Measurements from ENCODE around the gene ZNF618.
"Not testable (repeated sequence)": the region's sequence is repeated elsewhere in the genome, so short reads cannot be mapped to it uniquely, and the experiment has no call there.

ZNF618 gene

DNA sequence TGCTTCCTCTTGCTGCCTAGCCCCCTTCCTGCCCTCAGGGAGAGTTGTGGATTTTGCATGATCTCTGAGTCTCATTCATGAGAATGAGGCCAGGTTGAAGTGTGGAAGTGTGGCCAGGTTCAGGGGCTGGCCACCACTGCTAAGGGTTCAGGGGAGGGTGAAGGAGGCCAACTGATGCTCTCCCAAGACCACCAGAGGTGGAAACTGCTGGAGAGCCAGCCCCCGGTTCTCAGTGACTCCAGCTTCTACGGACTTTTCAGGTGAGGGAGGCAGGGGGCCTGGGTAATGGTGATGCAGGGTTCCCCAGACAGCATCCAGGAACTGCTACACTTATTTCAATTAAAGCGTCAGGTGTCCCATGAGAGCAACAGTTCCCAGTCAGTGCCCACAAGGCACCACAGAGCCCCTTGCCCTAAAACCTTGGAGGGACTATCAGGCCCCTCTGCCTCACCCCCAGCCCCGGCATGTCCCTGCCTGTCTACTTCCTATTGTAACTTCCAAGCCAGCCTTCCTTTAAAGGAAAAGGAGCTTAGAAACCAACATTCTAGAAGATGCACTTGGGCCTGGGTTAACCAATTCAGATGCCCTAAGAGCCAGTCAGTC is 151.9 kb downstream of the ZNF618 start:
- DNase-seq, result no peak

DNA sequence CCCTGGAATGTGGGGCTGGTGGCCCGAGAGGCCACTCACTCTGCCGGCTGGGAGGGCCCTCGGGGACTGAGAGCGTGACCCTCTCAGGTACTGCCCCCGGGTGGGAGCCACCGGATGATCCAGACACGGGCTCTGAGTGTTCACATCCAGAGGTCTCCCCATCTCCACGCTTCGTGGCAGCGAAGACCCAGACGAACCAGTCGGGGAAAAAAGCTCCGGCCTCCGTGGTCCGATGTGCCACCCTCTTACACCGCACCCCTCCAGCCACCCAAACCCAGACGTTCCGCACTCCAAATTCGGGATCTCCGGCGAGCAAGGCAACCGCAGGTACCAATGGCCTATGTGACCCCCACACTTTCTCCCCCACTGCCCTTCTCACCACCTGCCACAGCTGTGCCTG is 152.5 kb downstream of the ZNF618 start:
- DNase-seq, result no peak

DNA sequence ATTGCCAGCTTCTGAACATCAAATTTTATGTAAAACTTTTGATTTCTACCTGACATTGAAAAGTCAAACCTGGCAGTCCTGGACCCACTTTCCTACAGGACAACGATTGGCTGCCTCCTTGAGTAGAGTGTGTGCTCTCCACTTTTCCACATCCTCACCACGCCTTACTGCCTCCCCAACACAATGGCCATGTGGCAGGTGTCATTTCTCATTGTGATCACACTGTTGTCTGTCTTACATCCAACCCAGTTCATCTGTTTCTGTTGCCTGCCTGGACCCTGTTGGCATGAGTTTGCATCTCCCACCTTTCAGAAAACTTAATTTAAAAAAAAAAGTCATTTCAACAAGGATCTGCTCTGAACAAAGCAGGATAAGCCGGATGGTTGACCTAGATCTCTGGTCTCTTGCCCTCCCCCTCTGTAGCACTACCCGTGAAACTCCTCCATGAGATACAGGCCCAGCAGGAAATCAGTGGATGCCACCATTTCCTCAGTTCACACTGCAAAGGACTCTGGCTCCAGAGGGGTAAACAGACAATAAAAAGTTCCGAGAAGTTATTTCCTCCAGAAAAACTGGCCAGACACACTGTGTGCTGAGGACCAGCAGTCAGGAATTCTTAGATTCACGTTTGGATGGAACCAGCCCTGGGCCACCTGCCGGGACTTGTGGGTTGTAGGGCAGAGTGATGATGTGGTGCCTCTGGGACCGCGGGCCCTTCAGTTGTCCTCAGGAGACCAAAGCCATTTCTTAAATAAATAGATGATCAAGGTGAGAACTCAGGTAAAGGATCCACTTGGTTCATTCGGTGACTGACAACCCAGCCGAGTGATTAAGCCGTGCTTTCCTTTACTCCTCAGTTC is 153.4 kb downstream of the ZNF618 start:
- no peak for DNase-seq

DNA sequence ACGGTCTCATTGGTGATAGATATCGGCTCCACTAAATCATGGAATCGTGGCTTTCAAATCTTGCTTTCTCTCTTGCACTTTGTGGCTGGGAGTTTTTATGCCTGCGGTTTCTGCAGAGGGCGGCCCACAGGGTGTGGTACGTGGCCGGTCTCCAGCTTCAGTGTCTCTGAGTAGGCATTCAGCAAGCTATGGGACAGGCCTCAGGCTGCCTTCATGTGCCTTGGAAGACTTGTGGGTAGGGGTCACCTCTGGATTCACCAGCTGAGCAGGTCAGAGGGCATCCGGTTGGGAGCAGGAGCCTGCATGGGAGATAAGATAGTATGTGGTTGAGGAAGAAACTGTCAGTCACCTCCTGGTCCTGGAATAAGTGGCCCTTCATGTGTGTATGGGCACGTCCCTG is 154.3 kb downstream of the ZNF618 start:
- DNase-seq, result peak in 1 of 2 experiments; percentile 3

DNA sequence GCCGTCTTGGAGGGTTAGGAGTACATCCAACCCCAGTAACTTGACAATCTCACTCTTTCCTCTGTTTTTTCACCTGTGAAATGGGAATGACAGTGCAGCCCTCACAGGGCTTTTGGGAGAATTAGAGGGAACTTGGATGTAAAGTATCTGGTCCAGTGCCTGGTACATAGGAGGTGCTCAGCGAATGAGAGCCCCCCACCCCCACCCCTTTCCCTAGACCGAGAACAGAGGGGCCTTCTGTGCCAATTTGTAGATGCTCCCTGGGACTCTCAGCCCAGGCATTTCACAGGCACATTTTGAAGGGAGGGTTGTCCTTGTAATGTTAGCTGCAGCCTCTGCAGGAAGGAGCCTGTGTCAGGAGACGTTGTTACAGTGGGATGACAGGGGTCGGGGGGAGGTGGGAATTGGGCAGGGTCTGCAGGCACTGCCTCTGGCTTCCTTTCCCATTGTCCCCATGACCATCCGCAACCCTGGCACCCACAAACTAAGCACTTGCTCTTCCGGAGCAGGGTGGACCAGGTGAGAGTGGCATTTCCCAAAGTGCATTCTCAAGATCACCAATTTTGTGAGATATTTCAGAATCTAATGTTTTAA is 155.0 kb downstream of the ZNF618 start:
- DNase-seq, result no peak

DNA sequence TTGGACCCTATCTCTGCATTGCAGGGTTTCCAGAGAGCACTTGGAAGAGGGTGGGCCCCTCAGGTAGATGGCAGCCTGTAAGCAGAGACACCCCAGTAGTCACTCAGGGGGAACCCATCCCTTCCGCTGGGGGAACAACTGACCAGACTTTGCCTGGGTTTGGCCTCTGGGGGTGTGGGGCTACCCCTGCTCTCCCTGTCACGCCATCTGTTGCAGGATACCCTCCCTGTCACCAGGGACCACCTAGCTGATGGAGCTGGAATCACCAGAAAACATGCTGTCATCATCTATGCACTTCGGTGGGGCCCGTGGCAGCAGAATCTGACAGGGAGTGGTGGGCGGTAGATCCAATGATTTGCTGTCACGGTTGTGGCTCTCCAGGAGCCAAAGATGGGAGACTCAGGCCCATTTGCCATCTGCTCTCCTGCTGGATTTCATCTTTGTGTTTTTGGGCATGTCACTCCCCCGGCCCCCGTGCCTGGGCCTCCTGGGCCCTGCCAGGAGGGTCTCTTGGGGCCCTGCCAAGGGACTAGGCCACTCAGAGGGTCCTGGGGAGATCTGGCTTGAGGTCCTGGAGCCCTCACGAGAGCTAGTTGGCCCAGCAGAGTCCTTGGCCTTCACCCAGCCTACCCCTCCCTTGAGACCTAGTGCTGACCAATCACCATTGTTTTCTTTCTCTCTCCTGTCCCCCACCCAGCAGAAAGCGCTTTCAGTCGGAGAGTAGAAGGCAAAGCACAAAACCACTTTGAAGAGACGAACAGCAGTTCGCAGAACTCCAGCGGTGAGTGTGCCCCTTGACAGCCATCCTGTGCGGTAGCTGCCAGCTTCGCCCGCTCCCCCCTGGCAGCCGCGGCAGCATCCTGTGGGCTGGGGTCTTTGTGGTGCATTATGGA is 156.1 kb downstream of the ZNF618 start:
- DNase-seq, result peak in 1 of 2 experiments; percentile 7

DNA sequence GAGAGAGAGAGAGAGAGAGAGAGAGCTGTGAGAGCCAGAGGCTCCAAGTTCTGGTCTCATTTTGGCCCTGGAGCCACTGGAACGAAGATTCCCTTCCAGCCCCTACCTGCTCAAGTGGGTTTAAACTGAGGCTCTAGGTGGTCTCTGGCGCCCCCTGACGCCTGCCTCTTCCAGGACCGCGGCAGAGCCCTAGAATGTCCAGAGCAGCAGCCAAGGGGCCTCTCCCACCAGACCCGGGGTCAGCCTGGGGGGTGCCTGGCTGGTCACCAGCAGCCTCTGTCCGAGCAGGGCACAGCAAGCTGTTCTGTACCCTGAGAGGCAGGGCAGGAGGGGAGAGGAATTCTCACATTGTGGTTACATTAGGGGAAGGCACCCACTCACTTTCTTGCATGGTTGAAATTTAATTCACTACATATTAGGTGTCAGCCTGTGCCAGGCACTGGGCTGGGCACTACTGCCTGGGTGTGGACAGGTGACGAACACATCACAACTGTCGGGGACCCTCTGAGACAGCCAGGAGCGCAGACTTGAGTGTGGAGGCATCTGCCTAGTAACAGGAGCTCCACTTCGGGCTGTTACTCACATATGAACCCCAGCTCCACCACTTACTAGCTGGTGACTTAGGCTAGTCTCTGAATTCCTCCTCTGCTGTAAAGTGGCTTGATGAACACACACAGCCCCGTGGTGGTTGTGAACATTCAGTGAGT is 157.4 kb downstream of the ZNF618 start:
- DNase-seq, result peak in 1 of 2 experiments; percentile 27

DNA sequence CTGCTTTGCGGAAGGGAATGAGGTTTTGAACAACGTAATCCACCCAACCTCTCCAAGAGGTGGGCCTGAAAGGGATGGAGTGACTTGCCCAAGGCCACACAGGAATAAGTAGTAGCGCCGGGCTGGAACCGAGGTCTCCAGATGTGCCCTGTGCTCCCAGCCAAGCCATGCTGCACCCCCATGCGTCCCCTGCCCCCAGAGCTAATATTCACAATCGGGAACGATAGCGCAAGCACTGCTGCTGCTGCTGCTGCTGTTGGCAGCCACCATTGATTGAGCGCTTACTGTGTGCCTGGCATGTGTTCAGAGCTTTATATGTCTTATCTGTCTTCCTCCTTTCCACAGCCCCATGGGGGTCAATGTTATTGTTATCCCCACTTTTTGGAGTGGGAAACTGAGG is 158.1 kb downstream of the ZNF618 start:
- DNase-seq, result peak in 1 of 2 experiments; percentile 2

DNA sequence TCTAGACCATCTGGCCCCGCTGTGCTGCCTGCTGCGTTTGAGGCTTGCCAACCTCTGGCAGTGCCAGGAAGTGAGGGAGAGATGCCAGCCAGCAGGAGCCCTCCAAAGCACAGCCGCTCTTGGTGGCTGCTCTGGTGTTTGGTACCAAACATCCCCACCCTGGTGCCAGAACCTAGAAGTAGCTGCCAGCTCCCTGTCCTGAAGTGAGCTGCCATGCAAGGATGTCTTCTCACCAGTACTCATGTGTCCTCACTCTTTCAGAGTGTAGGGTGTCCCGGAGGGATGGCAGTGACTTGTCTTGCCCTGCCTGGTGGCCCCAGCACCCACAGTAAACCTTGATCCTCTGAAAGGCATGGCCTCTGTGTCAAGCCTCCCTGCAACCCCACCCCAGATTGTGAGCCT is 158.6 kb downstream of the ZNF618 start:
- peak in 1 of 2 experiments; percentile 7 for DNase-seq

DNA sequence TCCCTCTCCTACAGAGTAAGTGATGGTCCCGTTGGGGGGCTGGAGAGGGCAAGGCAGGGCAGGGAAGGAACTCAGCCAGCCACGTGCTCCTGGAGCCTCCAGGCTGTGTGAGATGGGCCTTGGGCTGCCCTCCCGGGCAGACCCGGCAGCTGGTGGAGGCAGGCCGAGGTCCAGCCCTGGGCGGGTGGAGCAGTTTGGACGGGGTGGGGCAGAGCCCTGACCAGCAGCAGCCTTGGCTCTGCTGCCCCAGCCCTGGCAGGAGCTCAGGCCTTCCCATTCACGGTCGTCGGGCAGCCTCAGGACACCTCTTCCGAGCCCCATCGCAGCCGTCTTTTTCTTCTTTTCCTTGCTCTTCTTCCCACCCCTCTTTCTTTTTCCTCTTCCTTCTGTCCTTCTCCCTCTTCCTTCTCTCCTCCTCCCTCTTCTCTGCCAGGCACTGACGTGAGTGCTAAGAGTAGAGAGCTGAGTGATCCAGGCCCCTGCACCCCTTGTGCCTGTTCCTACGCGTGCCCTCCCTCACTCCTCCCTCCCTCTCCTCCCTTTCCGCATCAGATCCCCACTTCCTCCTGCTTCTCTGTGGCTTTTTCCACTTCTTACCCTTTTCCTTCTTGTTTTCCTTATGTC is 159.2 kb downstream of the ZNF618 start:
- peak in 1 of 2 experiments; percentile 9 for DNase-seq

DNA sequence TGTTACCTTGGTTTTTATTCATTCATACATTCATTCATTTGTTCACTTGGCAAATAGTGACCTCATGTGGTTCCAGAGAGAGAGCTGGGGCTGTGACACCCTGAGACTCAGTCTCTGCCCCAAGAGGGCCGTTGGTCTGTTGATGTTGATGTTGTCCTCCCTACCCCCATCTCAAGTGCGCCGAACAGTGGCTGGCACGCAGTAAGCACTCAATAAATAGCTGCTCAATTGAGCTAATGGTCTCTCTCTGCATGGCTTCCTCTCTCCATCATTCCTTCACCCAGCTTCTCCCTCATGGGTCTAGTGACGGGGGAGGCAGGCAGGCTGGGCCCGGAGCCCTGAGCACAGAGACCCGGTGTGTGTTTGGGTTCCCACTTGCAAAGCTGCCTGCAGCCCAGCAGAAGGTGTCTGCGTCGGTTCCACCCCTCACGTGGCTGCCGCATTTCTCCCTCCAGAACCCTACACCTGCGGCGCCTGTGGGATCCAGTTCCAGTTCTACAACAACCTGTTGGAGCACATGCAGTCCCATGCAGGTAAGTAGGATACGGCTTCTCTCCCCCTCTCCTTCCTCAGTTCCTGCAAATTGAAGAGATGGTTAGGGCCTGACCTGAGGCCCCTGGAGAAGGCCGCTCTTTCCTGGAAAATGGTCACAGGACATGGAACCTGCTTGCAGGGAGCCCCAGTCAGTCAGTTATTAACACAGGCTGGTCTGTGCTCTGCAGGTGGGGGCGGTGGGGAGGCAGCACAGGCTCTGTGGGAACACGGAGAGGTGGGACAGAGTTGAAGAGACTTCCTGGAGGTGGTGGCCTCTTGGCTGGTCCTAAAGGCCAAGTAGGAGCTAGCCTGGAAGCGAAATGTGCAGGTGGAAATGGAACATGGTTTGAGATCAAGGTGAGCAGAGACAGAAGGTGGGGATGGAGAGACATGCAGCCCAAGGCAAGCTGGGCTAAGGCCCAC is 160.0 kb downstream of the ZNF618 start:
- DNase-seq, result no peak

DNA sequence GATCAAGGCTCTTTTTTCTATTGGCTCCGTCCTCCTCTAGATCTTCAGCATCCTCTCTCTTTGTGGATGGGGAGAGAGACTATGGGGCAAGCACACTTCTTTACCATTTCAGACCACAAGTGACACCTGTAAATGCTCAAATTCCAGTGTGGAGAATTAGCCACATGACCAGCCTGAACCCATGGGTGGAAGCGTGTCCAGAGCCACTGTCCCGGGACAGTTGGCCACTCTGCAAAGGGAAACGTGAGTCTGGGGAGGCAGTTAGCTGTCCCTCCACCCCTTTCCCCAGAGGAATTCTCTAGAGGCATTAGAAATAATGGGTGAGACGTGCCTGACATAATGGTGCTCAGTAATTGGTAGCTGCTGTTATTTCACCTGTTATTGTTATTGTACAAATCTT is 161.1 kb downstream of the ZNF618 start:
- no peak for DNase-seq

DNA sequence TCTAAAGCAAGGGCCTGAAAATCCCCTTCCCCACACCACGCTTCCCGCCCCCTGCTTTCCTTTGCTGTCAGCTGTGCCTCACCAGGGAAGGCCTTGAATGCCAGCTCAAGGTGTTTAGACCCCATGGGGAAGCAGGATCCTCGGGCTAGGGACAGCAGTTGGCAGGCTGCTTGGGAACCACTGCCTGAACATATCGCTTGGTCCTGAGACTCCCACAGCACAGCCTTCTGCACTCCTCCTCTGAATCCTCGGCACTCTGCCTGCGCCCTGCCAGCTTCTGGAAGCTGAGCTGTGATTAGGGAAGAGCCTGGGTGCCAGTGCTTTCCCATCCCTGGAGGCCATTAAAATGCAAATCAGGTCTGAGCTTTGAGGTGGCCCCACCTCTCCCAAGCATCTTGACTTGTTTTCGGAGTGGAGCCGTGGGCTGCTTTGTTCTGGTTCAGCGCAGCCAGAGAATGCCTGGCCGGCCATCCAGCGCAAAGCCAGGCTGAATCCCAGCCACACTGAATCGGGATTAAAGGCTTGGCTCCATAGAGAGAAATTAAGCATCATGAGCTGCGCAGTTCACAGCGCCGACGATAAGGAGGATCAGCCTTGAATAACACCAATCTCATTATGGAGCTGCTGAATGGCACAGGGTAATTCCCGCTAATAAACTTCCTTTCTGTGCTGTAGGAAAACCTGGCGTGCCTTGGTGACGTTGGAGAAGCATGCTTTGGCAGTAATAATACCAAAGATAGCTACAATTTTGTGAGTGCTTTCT is 162.0 kb downstream of the ZNF618 start:
- peak in 1 of 2 experiments; percentile 3 for DNase-seq

DNA sequence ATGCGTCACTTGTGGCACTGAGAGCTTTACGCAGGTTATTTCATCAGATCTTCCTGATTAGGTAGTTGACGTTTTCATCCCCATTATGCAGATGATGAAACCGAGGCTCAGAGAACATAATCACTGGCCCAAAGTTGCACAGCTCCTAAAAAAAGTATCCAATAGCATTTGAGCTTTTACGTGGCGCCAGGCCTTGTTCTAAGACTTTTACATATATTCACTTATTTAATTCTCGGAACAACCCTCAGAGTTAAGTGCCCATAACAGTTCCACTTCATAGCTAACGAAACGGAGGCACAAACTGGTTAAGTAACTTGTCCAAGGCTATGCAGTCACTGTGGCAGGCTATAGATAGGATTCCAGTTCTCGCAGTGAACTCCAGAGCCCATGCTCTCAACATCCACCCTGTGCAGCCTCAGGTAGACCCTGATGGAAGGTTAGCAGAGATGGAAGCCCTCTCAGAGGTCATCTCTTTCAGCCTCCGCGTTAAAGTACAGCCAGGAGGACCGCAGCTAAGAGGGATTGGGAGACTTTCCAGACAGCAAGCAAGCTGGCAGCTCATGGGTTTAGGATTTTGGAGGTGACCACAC is 162.7 kb downstream of the ZNF618 start:
- DNase-seq, result no peak

DNA sequence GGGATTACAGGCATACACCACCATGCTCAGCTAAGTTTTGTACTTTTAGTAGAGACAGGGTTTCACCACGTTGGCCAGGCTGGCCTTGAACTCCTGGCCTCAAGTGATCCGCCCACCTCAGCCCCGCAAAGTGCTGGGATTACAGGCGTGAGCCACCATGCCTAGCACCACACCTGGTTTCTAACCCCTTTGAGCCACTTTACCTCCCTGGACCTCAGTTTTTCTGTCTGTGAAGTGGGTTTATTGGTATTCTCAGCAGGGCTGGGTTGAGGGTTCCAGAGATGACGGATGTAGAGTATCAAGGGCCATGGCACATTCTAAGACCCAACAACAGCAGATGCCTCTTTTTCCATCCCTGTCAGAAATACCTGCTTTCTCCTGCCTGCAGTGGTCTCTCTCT is 163.4 kb downstream of the ZNF618 start:
- no peak for DNase-seq

DNA sequence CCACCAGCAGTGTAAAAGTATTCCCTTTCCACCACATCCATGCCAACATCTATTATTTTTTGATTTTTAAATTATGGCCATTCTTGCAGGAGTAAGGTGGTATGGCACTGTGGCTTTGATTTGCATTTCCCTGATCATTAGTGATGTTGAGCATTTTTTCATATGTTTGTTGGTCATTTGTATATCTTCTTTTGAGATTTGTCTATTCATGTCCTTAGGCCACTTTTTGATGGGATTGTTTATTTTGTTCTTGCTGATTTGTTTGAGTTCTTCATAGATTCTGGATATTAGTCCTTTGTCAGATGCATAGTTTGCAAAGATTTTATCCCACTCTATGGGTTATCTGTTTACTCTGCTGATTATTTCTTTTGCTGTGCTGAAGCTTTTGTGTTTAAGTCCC is 167.6 kb downstream of the ZNF618 start:
- not testable (repeated sequence) for DNase-seq

DNA sequence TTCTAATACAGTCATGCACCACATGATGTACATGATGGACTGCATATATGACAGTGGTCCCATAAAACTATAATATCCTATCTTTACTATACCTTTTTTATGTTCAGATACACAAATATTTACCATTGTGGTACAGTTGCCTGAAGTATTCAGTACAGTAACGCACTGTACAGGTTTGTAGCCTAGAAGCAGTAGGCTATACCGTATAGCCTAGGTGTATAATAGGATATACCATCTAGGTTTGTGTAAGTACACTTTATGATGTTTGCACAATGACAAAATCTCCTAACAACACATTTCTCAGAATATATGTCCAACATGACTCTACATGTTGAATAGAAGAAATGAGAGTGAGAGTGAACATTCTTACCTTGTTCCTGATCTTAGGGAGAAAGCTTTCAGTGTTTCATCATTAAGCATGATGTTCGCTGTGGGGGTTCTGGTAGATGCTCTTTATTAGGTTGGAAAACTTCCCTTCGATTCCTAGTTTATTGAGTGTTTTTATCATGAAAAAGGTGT is 170.2 kb downstream of the ZNF618 start:
- DNase-seq, result no peak

DNA sequence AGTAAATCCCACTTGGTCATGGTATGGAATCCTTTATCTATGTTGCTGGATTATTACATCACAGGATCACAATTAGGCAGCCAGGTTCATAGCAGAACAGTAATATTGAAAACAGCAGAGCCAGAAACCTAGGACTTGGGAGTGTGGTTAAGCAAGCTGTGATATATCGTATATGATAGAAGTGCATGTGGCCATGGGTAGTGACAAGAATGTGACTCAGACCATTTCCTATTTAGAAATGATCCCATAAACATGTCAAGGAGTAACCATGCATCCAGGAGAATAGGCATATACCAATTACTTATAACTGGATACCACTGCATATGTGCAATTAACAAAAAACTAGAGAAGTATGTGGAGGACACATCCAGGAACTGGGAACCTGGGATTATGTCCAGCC is 170.8 kb downstream of the ZNF618 start:
- no peak for DNase-seq

DNA sequence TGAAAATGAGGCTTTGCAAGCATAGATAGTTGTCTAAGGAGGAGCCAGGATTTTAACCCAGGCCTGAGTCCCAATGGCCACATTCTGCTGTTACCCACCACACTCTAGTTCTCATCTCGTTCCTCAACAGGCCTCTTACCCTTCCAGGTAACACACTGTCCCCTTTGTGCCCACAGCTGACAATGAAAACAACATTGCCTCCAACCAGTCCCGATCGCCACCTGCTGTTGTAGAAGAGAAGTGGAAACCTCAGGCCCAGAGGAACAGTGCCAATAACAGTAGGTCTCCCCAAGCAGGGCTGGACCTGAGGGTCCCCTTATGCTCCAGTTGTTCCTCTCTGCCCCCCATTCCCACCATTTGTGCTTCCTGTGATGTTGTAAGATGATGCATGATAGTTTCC is 171.6 kb downstream of the ZNF618 start:
- peak in 1 of 2 experiments; percentile 8 for DNase-seq

Measured in activated T-cell treated with anti-CD3 and anti-CD28 coated beads, Interleukin-2, amount 50 U/mL, for 48 hours (primary cell).